Endothelial cell of umbilical vein (primary cell): ENCODE results near the gene ITPR2. TPM values are rescaled to one million over a fixed set of nuclear protein-coding genes. Genes with fewer than 3 reads are reported as not detected.

Experiments used
- BruUV-seq: library from RNA; stranded (reverse); fragments of 400-500 nt; replicated peaks from 2 replicates; lab custom pipeline; 2021; lab: Mats Ljungman, UMichigan
- CTCF ChIA-PET: fragments of 300-600, 350-600 bp; sonication (Branson Sonifier 250); formaldehyde crosslinking; loops from one replicate; lab custom pipeline; 2021; ENCODE audit warnings: antibody characterized with exemption, inconsistent platforms; lab: Charles Lee
- POLR2A ChIA-PET: fragments of 300-600, 350-600 bp; sonication (Branson Sonifier 250); formaldehyde crosslinking; loops from one replicate; lab custom pipeline; 2021; ENCODE audit warnings: antibody characterized with exemption, inconsistent platforms; lab: Charles Lee
- DNase-seq: peaks from one replicate; pipeline ENCODE4 v3.0.0-alpha.2; 2011; ENCODE audit warnings: low read depth, low spot score
- FAIRE-seq: peaks from 2 replicates; lab custom pipeline; 2011; peaks lifted over from hg19 to GRCh38; lab: Jason Lieb, UNC
- H2AFZ ChIP-seq: 2 replicates; pipeline ENCODE4 v1.6.0; 2012; ENCODE audit warnings: low read depth, low read length, control low read depth, inconsistent platforms
- H3K27ac ChIP-seq: 2 replicates; pipeline ENCODE4 v1.5.1; 2011; ENCODE audit warnings: low read depth, mild to moderate bottlenecking, control low read depth, low read length, moderate library complexity; ENCODE audit not compliant: insufficient read depth
- H3K27me3 ChIP-seq, 2 experiments: 2 replicates each; pipeline versions ENCODE4 v1.6.0 to v1.6.1; 2011; ENCODE audit warnings: low read length in 2 of 2, mixed read lengths in 1 of 2; ENCODE audit not compliant: control insufficient read depth in 2 of 2, insufficient read depth in 2 of 2
- H3K36me3 ChIP-seq, 2 experiments: 2 replicates in 1 of 2; 3 replicates in 1 of 2; pipeline ENCODE4 v1.5.1; 2011; ENCODE audit warnings: low read length in 2 of 2, mild to moderate bottlenecking in 1 of 2, moderate library complexity in 1 of 2; ENCODE audit not compliant: control insufficient read depth in 2 of 2, insufficient read depth in 2 of 2; ENCODE audit errors: extremely low read depth in 1 of 2
- H3K4me1 ChIP-seq: 3 replicates; pipeline ENCODE4 v1.5.1; 2011; ENCODE audit warnings: mild to moderate bottlenecking, low read length; ENCODE audit not compliant: control insufficient read depth, insufficient read depth; ENCODE audit errors: extremely low read depth
- H3K4me2 ChIP-seq: 2 replicates; pipeline ENCODE4 v1.6.1; 2011; ENCODE audit warnings: low read length, control low read depth, mixed read lengths; ENCODE audit not compliant: insufficient read depth
- H3K4me3 ChIP-seq, 3 experiments: fragments of 200-600 bp in 1 of 3; sonication (generic), shearing (Covaris generic) in 1 of 3; replicated peaks in 1 of 3; 2 replicates each; pipeline ENCODE4 v1.5.1; 2011 to 2016; ENCODE audit warnings: control low read depth in 3 of 3, low read length in 3 of 3, mild to moderate bottlenecking in 2 of 3, inconsistent platforms in 1 of 3, low read depth in 1 of 3, moderate library complexity in 1 of 3; ENCODE audit not compliant: insufficient read depth in 1 of 3
- H3K79me2 ChIP-seq: 2 replicates; pipeline ENCODE4 v1.6.0; 2012; ENCODE audit warnings: low read length, inconsistent platforms; ENCODE audit not compliant: control insufficient read depth, insufficient read depth
- H3K9ac ChIP-seq: replicated peaks from 2 replicates; pipeline ENCODE3; 2011; ENCODE audit warnings: low read length, control low read depth; ENCODE audit not compliant: insufficient read depth; ENCODE audit errors: extremely low read depth
- H3K9me1 ChIP-seq: replicated peaks from 3 replicates; pipeline ENCODE4 v1.6.0; 2011; ENCODE audit warnings: mild to moderate bottlenecking, low read length; ENCODE audit not compliant: control insufficient read depth, insufficient read depth; ENCODE audit errors: extremely low read depth
- H3K9me3 ChIP-seq: replicated peaks from 2 replicates; pipeline ENCODE4 v1.5.1; 2012; ENCODE audit warnings: low read length, inconsistent platforms; ENCODE audit not compliant: control insufficient read depth, insufficient read depth
- H4K20me1 ChIP-seq: replicated peaks from 2 replicates; pipeline ENCODE3; 2011; ENCODE audit warnings: mild to moderate bottlenecking, low read length; ENCODE audit not compliant: control insufficient read depth, insufficient read depth; ENCODE audit errors: extremely low read depth
- FOS ChIP-seq: IDR thresholded peaks from 2 replicates; pipeline ENCODE4 v1.6.1; 2011; ENCODE audit warnings: mild to moderate bottlenecking, low read length, moderate library complexity, borderline replicate concordance; ENCODE audit not compliant: insufficient read depth
- JUN ChIP-seq: IDR thresholded peaks from 2 replicates; pipeline ENCODE4 v1.6.1; 2011; ENCODE audit warnings: borderline replicate concordance, low read depth; ENCODE audit not compliant: insufficient read length, insufficient read depth
- POLR2A ChIP-seq: IDR thresholded peaks from 2 replicates; pipeline ENCODE4 v1.6.1; 2012; ENCODE audit warnings: low read depth, mild to moderate bottlenecking, control low read depth, low read length
- POLR2AphosphoS5 ChIP-seq: IDR thresholded peaks from 2 replicates; pipeline ENCODE4 v1.6.1; 2012; ENCODE audit warnings: low read depth, mild to moderate bottlenecking, control low read depth, low read length, moderate library complexity; ENCODE audit not compliant: insufficient read depth
- dilution Hi-C: fragments of 300-500 bp; cut with MboI; formaldehyde crosslinking; loops from one replicate; pipeline ENCODE4 v1.15.0; 2019; ENCODE audit warnings: low sequenced_read_pairs; ENCODE audit not compliant: extremely low pct_ligation_motif_present
- intact Hi-C: fragments of 100-400 bp; cut with micrococcal nuclease; formaldehyde crosslinking; loops from one replicate; pipeline ENCODE4 v1.10.0; 2022
- polyA plus RNA-seq, 4 experiments: library from polyadenylated mRNA; depleted of rRNA in 3 of 4; stranded (reverse) in 3 of 4; unstranded in 1 of 4; fragments of >200 nt; gene quantifications; 2 replicates each; pipeline versions ENCODE4 v1.2.1 to v1.2.3, GENCODE V29; 2011 to 2012; ENCODE audit warnings: missing spikeins in 1 of 4
- total RNA-seq: library from RNA; stranded (reverse); gene quantifications from 2 replicates; pipeline ENCODE4 v1.2.3, GENCODE V29; 2021
- TF ChIP-seq, protein P1 (sequence below): IDR thresholded peaks from 2 replicates; pipeline ENCODE4 v1.6.1; 2011; ENCODE audit not compliant: insufficient read depth, insufficient read length

Gene ITPR2
- total and polyA plus RNA-seq, 2 donors (not counting 3 experiments of a cell fraction or from before 2014, with no cell fraction given): 16.2 to 86.8 TPM

DNA sequence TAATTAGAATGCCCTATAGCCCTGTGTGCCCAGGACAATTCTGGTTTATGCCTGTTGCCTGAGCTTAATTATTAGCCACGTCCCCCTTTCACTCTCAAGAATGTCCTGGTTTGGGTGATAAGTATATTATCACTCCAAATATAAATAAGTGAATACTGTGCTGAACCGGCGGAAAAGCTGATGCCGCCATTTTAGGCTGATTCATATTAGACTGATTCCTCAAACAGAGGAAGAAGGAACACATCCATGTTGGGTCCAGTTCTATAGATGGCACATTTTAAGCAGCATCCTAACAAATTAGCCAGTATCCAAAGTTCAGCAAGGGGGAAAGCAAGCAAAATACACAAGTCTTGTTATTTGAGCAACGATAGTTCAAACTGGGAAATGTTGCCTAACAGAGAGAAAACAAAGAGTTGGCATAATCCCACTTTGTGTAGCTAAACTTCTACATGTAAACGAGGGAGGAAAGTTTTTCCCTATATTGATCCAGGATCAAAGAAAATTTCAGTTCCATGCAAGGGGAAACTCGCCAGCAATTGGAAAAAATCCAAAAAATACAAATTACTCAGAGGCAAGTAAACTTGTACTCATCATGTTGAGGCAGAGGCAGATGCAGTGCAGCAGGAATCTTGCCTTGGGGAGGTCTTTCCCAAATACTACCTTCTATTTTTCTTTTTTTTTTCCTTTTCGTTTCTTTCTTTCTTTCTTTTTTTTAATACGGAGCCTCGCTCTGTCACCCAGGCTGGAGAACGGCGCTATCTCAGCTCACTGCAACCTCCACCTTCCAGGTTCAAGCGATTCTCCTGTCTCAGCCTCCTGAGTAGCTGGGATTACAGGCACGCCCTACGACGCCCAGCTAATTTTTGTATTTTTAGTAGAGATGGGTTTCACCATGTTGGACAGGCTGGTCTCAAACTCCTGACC lies 96.2 kb downstream of the ITPR2 start:
- DNase-seq: peak; percentile 53
- POLR2A ChIA-PET: no interaction called here
- intact Hi-C loops (no loop called here), dilution Hi-C loops (no loop called here)
- Histone ChIP-seq H3K27ac (no peak overlapping the region), H3K9me1 (no peaks in the 10 kb centered on the region), H3K4me1 (peaks cover 35% of the 10 kb centered on the region), H3K4me2 (no peak overlapping the region), H3K9me3 (no peaks in the 10 kb centered on the region), H2AFZ (no peak overlapping the region), H3K4me3 (no peak overlapping the region), H4K20me1 (no peaks in the 10 kb centered on the region), H3K9ac (no peak overlapping the region), H3K36me3 (no peaks in the 10 kb centered on the region), H3K27me3 (no peaks in the 10 kb centered on the region), H3K79me2 (peaks cover 24% of the 10 kb centered on the region)
- peak; percentile 70 for FAIRE-seq
- no TSS peak for BruUV-seq
- TF ChIP-seq JUN (no peak), FOS (peak; percentile 38)
- CTCF ChIA-PET: interaction anchor here (1.3 kb wide), 1 partner anchor 9 kb away, joined by 4 read pairs; no protein-coding TSS in a partner anchor

- H3K4me2 ChIP-seq: no peak overlapping the region
- H3K4me1 ChIP-seq: peaks cover 36% of the 10 kb centered on the region
- no peaks in the 10 kb centered on the region for H3K36me3 ChIP-seq
- no peaks in the 10 kb centered on the region for H3K9me1 ChIP-seq
- CTCF ChIA-PET: no interaction called here
- no TSS peak for BruUV-seq
- H2AFZ ChIP-seq: no peak overlapping the region
- intact Hi-C loops: no loop called here
- H3K27me3 ChIP-seq: no peaks in the 10 kb centered on the region
- H3K79me2 ChIP-seq: peaks cover 20% of the 10 kb centered on the region
- H3K9ac ChIP-seq: no peak overlapping the region
- no peak for TF ChIP-seq POLR2A
- no peak for TF ChIP-seq JUN
- TF ChIP-seq, protein P1, sequence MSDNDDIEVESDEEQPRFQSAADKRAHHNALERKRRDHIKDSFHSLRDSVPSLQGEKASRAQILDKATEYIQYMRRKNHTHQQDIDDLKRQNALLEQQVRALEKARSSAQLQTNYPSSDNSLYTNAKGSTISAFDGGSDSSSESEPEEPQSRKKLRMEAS: no peak
- no peak for TF ChIP-seq POLR2AphosphoS5
- TF ChIP-seq FOS: no peak
- no peaks in the 10 kb centered on the region for H3K9me3 ChIP-seq
- no peak overlapping the region for H3K4me3 ChIP-seq
- H4K20me1 ChIP-seq: no peaks in the 10 kb centered on the region
- DNase-seq (no peak), FAIRE-seq (no peak)
- dilution Hi-C loops: no loop called here
- POLR2A ChIA-PET: no interaction called here
- H3K27ac ChIP-seq: no peak overlapping the region
These were observed 97.8 kb downstream of the ITPR2 start for GRCh38 chr12:26735249-26735639.
